ENCODE results near the gene PIGU.

PIGU gene

GRCh38 chr20:34654207-34654744 lies 22.6 kb downstream of the PIGU start:
- DNase-seq, result no peak

- no peak for DNase-seq
These were observed 25.7 kb downstream of the PIGU start for GRCh38 chr20:34651200-34651599.

- no peak for DNase-seq
These were observed 29.2 kb downstream of the PIGU start for GRCh38 chr20:34647737-34648136.

- DNase-seq, result no peak
These were observed 31.9 kb downstream of the PIGU start for GRCh38 chr20:34644951-34645350.

- no peak for DNase-seq
These were observed 32.5 kb downstream of the PIGU start for GRCh38 chr20:34644345-34644744.

GRCh38 chr20:34643928-34644327 lies 33.0 kb downstream of the PIGU start:
- DNase-seq, result no peak

- no peak for DNase-seq
These were observed 34.9 kb downstream of the PIGU start for GRCh38 chr20:34642009-34642408.

- no peak for DNase-seq
These were observed 37.1 kb downstream of the PIGU start for GRCh38 chr20:34639755-34640222.

- no peak for DNase-seq
These were observed 38.4 kb downstream of the PIGU start for GRCh38 chr20:34638532-34638931.

- DNase-seq, result no peak
These were observed 38.9 kb downstream of the PIGU start for GRCh38 chr20:34638039-34638292.

- no peak for DNase-seq
These were observed 39.5 kb downstream of the PIGU start for GRCh38 chr20:34637245-34638038.

GRCh38 chr20:34636648-34637047 lies 40.2 kb downstream of the PIGU start:
- DNase-seq, result no peak

- DNase-seq, result no peak
These were observed 42.5 kb downstream of the PIGU start for GRCh38 chr20:34634392-34634791.

- no peak for DNase-seq
These were observed 43.9 kb downstream of the PIGU start for GRCh38 chr20:34632870-34633452.

GRCh38 chr20:34629904-34630303 lies 47.0 kb downstream of the PIGU start:
- DNase-seq, result no peak

GRCh38 chr20:34629342-34629741 lies 47.5 kb downstream of the PIGU start:
- no peak for DNase-seq

- DNase-seq, result no peak
These were observed 48.9 kb downstream of the PIGU start for GRCh38 chr20:34628026-34628425.

GRCh38 chr20:34627458-34627857 lies 49.4 kb downstream of the PIGU start:
- DNase-seq, result no peak

- no peak for DNase-seq
These were observed 49.9 kb downstream of the PIGU start for GRCh38 chr20:34626992-34627391.

GRCh38 chr20:34624629-34625028 lies 52.3 kb downstream of the PIGU start:
- DNase-seq, result no peak

- DNase-seq, result no peak
These were observed 54.0 kb downstream of the PIGU start for GRCh38 chr20:34622821-34623451.

GRCh38 chr20:34621383-34622367 lies 55.2 kb downstream of the PIGU start:
- no peak for DNase-seq

GRCh38 chr20:34621036-34621343 lies 55.9 kb downstream of the PIGU start:
- DNase-seq, result no peak

Data from stimulated activated CD4-positive, alpha-beta T cell treated with anti-CD3 and anti-CD28 coated beads, Interleukin-1b, Interleukin-23, amount 100 ng/mL, for 48 hours (primary cell).